SK-N-SH treated with all-trans-retinoic acid at 6 μM for 48 hours (cell line): ENCODE measurements around the gene UNC5C.

Experiments used
- ARNTL ChIP-seq: fragments of 450-650 bp; formaldehyde crosslinking; IDR thresholded peaks from 2 replicates; pipeline ENCODE4 v1.5.0; 2020; ENCODE audit warnings: low read depth, mild to moderate bottlenecking, moderate library complexity, borderline replicate concordance
- CREB5 ChIP-seq: fragments of 250-450 bp; sonication (Bioruptor Pico); IDR thresholded peaks from 2 replicates; pipeline ENCODE4 v1.5.1; 2020; ENCODE audit warnings: low read depth, mild to moderate bottlenecking, moderate library complexity
- CSDC2 ChIP-seq: fragments of 250-450 bp; sonication (Bioruptor Pico); IDR thresholded peaks from 2 replicates; pipeline ENCODE4 v1.5.0; 2020; ENCODE audit warnings: mild to moderate bottlenecking, moderate library complexity
- GLIS3 ChIP-seq: fragments of 250-450 bp; sonication (Bioruptor Pico); IDR thresholded peaks from 2 replicates; pipeline ENCODE4 v1.5.0; 2020; ENCODE audit warnings: mild to moderate bottlenecking, moderate library complexity
- OSR1 ChIP-seq: fragments of 250-450 bp; sonication (Bioruptor Pico); IDR thresholded peaks from 2 replicates; pipeline ENCODE4 v1.8.0; 2022; ENCODE audit warnings: moderate library complexity, mild to moderate bottlenecking, inconsistent platforms
- PATZ1 ChIP-seq: fragments of 250-450 bp; sonication (Bioruptor Pico); IDR thresholded peaks from 2 replicates; pipeline ENCODE4 v1.8.0; 2020; ENCODE audit warnings: mild to moderate bottlenecking, moderate library complexity, borderline replicate concordance
- RARB ChIP-seq: fragments of 250-450 bp; sonication (Bioruptor Pico); IDR thresholded peaks from 2 replicates; pipeline ENCODE4 v1.8.0; 2021; ENCODE audit warnings: mild to moderate bottlenecking, moderate library complexity
- ZFP3 ChIP-seq: fragments of 250-450 bp; sonication (Bioruptor Pico); IDR thresholded peaks from 2 replicates; pipeline ENCODE4 v1.5.0; 2020; ENCODE audit warnings: mild to moderate bottlenecking, moderate library complexity
- ZNF565 ChIP-seq: fragments of 450-650 bp; formaldehyde crosslinking; conservative IDR thresholded peaks from 2 replicates; pipeline ENCODE4 v1.5.0; 2020; ENCODE audit warnings: low read depth, mild to moderate bottlenecking, moderate library complexity
- TF ChIP-seq, protein P1 (sequence below): fragments of 250-450 bp; sonication (Bioruptor Pico); IDR thresholded peaks from 2 replicates; pipeline ENCODE4 v1.5.1; 2021; ENCODE audit warnings: mild to moderate bottlenecking, moderate library complexity

DNA sequence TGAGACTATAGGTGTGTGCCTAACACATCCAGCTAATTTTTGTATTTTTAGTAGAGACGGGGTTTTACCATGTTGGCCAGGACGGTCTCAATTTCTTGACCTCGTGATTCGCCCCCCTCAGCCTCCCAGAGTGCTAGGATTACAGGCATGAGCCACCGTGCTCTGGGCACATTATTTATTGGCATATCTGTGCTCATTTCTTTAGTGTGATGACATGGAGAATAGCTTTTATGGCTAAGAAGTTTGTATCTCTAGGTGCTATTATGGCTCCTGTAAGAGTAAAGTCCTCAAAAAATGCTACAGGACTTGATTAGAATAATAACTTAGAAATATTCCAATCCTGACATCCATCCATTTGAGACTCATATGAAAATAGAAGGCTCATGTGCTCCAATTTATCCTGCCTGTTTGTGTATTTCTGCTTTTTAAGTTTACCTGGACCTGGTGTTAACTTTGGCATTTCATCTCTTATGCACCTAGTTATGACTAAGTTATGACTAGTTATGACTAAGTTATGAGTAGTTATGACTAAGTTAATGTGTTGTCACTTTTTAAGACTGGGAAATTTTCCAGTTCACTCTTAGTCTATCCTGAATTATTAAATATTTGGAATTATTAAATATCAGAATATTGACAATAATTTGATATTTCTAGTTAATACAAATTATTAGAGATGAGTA is 36.4 kb upstream of the UNC5C start:
- no peak for TF ChIP-seq RARB (CRISPR knock-in tag)
- TF ChIP-seq GLIS3 = no peak
- TF ChIP-seq, protein P1, sequence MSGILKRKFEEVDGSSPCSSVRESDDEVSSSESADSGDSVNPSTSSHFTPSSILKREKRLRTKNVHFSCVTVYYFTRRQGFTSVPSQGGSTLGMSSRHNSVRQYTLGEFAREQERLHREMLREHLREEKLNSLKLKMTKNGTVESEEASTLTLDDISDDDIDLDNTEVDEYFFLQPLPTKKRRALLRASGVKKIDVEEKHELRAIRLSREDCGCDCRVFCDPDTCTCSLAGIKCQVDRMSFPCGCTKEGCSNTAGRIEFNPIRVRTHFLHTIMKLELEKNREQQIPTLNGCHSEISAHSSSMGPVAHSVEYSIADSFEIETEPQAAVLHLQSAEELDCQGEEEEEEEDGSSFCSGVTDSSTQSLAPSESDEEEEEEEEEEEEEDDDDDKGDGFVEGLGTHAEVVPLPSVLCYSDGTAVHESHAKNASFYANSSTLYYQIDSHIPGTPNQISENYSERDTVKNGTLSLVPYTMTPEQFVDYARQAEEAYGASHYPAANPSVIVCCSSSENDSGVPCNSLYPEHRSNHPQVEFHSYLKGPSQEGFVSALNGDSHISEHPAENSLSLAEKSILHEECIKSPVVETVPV (CRISPR knock-in tag) = no peak
- no peak for TF ChIP-seq ARNTL
- no peak for TF ChIP-seq CREB5 (CRISPR knock-in tag)
- TF ChIP-seq PATZ1 (CRISPR knock-in tag) = no peak
- no peak for TF ChIP-seq CSDC2 (CRISPR knock-in tag)
- no peak for TF ChIP-seq ZFP3 (CRISPR knock-in tag)
- TF ChIP-seq ZNF565 (CRISPR knock-in tag) = no peak
- TF ChIP-seq OSR1 (CRISPR knock-in tag) = no peak
